AG04450 (cell line): ENCODE measurements around the gene MYO7B. TPM values are rescaled to one million over a fixed set of nuclear protein-coding genes. Genes with fewer than 3 reads are reported as not detected.

Experiments
- CTCF ChIA-PET: fragments of 300-600, 350-600 bp; formaldehyde crosslinking; extraction: SDS; loops from one replicate; lab custom pipeline; 2022; ENCODE audit warnings: antibody characterized with exemption, inconsistent platforms; lab: Charles Lee
- POLR2A ChIA-PET: fragments of 350-600 bp; formaldehyde crosslinking; extraction: SDS; loops from one replicate; lab custom pipeline; 2021; ENCODE audit warnings: antibody characterized with exemption, inconsistent platforms; lab: Yijun Ruan, JAX
- DNase-seq: peaks from one replicate; pipeline ENCODE4 v3.0.0-alpha.2; 2011; ENCODE audit warnings: low read depth, low spot score
- H3K27ac ChIP-seq: one replicate; pipeline ENCODE4 v1.5.1; 2012; ENCODE audit warnings: low read depth, low read length, control low read depth
- H3K27me3 ChIP-seq: one replicate; pipeline ENCODE4 v1.6.0; 2012; ENCODE audit warnings: low read length; ENCODE audit not compliant: control insufficient read depth, insufficient read depth
- H3K4me3 ChIP-seq: 2 replicates; pipeline ENCODE4 v1.5.1; 2011; ENCODE audit warnings: mild to moderate bottlenecking, low read depth, low read length, control low read depth
- H3K9me3 ChIP-seq: 2 replicates; pipeline ENCODE4 v1.5.1; 2012; ENCODE audit warnings: low read length; ENCODE audit not compliant: control insufficient read depth, insufficient read depth
- CTCF ChIP-seq: IDR thresholded peaks from 2 replicates; pipeline ENCODE4 v1.5.1; 2011; ENCODE audit warnings: low read depth, low read length, control low read depth, inconsistent platforms
- polyA plus RNA-seq: library from polyadenylated mRNA; depleted of rRNA; stranded (reverse); fragments of >200 nt; gene quantifications from 2 replicates; pipeline ENCODE4 v1.2.3, GENCODE V29; 2011

MYO7B gene
- polyA plus RNA-seq, 1 experiment: 0.02 TPM

GRCh38 chr2:127530245-127531140 is 5.0 kb upstream of the MYO7B start:
- no peak for TF ChIP-seq CTCF
- Histone ChIP-seq H3K27me3 (peaks cover 8% of the 10 kb centered on the region), H3K27ac (no peak overlapping the region), H3K9me3 (peaks cover 3% of the 10 kb centered on the region; the same call in 1 of the 2 replicates), H3K4me3 (no peak overlapping the region)
- DNase-seq: no peak
- POLR2A ChIA-PET: no interaction called here
- CTCF ChIA-PET: no interaction called here

GRCh38 chr2:127531221-127531648 is 4.2 kb upstream of the MYO7B start:
- H3K9me3 ChIP-seq: no peaks in the 10 kb centered on the region
- H3K4me3 ChIP-seq: no peak overlapping the region
- H3K27ac ChIP-seq: no peak overlapping the region
- DNase-seq: no peak
- H3K27me3 ChIP-seq: peaks cover 8% of the 10 kb centered on the region
- no peak for TF ChIP-seq CTCF
- CTCF ChIA-PET: no interaction called here
- POLR2A ChIA-PET: no interaction called here

GRCh38 chr2:127532296-127532695 is 3.2 kb upstream of the MYO7B start:
- TF ChIP-seq CTCF: no peak
- no peak overlapping the region for H3K4me3 ChIP-seq
- H3K27ac ChIP-seq: no peak overlapping the region
- CTCF ChIA-PET: no interaction called here
- H3K9me3 ChIP-seq: no peaks in the 10 kb centered on the region
- DNase-seq: no peak
- H3K27me3 ChIP-seq: peaks cover 8% of the 10 kb centered on the region
- POLR2A ChIA-PET: no interaction called here

- TF ChIP-seq CTCF: no peak
- CTCF ChIA-PET: no interaction called here
- no peak overlapping the region for H3K27ac ChIP-seq
- H3K27me3 ChIP-seq: peaks cover 20% of the 10 kb centered on the region
- no peak overlapping the region for H3K4me3 ChIP-seq
- DNase-seq: no peak
- no peaks in the 10 kb centered on the region for H3K9me3 ChIP-seq
- POLR2A ChIA-PET: no interaction called here
Observed at GRCh38 chr2:127535918-127536317, 435 bp downstream of the MYO7B start.
